DMS153 (cell line): ENCODE measurements around the gene S100A7A.
A peak's percentile ranks its signal among the peaks of the same experiment; 100 is the strongest.

Experiments used
- DNase-seq: peaks from one replicate; lab custom pipeline; 2025; lab: John Stamatoyannopoulos, UW

The S100A7A gene

DNA sequence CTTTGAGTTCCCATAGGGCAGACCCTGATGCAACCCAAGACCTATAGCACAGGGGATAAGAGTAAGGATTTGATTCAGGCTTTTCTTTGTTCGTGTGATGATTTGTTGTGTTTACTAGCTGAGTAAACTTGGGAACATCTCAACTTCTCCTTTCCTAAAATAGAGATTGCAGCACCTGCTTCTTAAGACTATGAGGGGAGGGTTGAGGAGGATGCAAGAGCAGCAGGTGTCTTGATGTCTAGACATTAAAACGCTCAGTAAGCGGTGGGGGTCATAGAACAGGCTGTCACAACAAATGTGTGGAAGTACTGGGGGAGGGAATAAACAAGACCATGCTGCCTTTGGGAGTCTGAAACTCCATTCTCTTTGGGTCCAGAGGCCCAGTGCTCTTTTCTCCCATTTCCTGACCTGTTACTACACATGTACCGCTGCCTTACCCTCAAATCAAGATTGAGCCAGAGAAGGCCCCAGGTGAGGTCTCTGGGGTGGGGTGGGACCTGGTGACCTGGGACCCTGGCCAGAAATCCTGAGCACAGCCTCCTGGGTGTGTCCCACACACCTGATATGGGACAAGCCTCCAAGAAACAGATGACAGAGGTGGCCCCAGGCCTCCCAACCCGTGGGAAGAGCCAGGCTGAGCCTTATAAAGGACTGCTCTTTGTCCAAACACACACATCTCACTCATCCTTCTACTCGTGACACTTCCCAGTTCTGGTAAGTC, at the start of gene S100A7A:
TSS of gene S100A7A (plus strand) at position 671 of the 721 bp plus-strand sequence. CDS start 1,563 bp downstream, outside the sequence.
- DNase-seq = no peak

DNA sequence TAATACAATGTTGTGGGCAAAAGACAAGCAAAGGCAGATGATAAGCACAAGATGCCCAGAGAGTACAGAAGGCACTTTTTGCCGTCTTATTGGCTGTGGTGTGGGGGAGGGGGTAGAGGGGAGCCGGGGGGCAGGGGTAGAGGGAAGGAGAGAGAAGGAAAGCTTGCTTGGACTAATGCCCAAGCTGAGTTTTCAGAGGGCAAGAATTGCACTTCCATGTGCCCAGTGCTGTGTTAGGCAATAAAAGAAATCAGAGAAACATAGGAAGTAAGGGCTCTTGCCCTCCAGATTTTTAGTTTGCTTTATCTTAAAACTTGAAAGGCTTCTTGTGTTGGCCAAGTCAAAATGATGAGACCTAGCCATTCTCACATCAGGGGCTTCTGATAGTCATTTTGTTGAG, 49.2 kb upstream of the S100A7A start:
- no peak for DNase-seq

DNA sequence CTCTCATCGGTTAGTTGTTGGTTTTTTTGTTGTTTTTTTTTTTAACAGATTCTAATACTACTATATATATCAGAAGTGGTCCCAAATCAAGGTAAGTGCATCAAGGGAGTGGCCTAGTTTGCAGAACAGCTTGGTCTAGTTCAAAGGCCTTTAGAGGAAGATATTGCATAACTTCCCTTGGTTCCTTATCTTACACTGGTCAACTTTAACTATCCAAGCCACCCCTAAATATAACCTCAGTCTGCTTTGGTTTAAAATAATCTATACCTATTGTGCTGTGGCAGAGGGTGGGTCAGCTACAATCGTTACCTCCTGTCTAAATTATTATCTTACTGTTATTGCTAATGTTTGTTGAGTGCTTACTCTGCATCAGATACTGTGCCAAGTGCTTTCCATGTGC, 47.8 kb upstream of the S100A7A start:
- no peak for DNase-seq

DNA sequence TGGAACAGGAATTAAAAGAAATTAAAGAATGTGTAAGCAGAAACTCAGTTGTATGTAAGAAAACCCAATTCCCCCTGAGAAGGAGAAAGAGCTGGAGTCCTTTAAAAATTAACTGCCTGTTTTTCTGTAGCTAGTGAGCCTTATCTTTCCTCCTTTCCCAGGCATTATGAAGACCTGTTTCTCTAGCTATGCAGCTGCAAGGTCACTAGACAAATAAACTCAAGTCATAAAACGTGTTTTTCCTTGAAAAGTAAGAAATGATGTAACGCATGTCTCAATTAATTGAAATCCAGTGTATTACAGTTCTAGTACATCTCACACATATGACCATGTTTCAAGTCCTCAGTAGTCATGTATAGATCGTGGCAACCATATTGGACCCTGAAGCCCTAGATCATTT, 46.2 kb upstream of the S100A7A start:
- DNase-seq = no peak

DNA sequence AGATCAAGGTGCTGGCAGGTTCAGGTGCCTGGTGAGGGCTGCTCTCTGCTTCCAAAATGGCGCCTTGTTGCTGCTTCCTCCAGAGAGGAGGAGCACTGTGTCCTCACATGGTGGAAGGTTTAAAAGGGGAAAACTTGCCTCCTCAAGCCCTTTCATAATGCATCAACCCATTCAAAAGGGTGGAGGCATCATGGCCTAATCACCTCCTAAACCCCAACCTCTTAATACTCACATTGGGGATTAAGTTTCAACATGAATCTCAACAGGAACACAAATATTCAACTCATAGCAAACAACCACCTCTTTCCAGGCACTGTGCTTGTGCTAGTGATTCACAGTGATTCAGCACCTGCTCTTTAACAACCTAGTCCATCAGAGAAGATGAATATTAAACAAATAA, 45.1 kb upstream of the S100A7A start:
- DNase-seq = no peak

DNA sequence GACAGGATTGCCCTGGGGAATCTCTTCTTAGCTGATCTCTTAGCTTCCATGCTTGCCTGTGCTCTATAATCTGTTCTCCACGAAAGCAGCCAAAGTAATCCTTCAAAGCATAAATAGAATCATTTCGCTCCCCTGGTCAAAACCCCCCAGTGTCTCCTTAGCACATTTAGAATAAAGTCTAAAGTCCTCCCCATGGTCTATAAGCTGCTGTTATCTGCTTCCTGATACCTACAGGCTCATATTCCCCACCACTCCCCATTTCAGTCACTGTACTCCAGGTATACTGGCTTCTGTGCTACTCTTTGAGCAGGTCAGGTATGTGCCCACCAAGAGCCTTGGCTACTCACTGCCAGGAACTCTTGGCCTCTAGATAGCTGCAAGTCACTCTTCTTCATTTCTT, 43.7 kb upstream of the S100A7A start:
- no peak for DNase-seq

DNA sequence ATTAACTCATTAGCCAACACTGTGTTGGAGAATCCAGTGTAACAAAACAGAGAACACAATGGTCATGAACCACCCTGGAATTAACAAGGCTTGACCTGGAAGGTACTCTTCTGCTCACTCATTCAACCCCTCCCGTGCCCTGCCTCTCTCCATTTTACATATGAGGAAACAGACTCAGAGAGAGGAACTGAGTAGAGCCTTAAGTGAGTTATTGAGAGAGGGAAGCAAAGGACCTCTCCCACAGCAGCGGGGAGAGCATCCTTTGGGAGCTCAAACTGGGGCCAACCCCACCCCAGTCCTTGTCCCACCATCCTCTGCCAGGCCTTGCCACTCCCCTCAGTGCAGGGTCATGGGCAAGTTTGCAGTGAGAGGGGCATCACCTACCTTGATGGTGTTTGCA, 42.2 kb upstream of the S100A7A start:
- no peak for DNase-seq

DNA sequence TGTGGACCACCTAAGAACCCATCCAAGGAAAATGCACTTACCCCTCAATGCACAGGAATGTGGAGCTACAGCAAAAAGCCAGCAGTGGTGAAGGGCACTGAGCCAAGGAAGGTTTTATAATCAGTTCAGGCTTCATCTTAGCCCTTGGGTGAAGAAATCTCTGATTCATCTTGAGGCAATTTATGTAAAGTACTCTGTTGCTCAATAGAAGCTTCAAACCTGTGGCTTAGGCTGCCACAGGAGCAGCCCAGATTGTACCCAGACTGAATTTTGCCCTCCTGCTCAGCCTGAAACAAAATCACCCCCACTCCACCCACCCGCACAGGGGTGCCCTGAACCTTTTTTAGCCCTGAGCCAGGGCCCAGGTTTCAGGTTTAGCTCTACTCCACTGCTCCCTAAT, 40.8 kb upstream of the S100A7A start, which contains the start of gene S100A12:
TSS of gene S100A12 (minus strand) at position 111 of the 400 bp plus-strand sequence. CDS start 1,029 bp downstream, outside the sequence.
- DNase-seq = no peak

DNA sequence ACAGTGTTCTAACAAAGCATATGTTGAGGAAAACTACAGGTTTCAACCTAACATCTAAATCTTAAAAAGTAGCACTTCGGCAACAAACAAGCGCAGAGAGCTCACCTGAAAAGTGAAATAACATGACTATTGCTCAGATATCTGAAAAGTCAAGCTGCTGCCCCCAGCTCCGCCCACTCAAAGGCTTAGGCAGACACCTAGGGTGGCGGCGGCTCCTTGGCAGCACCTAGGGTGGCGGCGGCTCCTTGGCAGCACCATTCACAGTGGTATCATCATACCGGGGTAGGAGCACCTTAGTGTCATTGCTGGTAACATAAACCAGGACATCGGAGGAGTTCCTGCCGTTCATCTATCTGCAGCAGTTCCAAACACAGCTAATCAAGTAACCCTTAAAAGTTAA, 36.7 kb upstream of the S100A7A start:
- no peak for DNase-seq

DNA sequence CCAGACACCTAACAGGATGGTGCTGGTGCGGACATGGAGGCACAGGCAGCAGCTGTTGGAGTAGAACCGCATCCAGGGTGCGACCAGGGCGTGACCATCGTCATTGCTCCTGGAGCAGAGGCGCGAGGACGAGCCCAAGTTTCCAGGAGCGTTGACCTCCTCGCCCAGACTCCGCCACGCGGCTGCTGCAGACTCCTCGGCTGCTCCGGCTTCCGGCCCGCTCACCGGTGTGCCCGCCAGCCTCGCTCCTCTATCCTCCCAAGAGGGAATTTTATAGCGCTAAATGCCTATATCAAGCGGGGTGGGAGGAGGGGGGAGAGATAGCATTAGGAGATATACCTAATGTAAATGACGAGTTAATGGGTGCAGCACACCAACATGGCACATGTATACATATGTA, 35.6 kb upstream of the S100A7A start:
- no peak for DNase-seq

DNA sequence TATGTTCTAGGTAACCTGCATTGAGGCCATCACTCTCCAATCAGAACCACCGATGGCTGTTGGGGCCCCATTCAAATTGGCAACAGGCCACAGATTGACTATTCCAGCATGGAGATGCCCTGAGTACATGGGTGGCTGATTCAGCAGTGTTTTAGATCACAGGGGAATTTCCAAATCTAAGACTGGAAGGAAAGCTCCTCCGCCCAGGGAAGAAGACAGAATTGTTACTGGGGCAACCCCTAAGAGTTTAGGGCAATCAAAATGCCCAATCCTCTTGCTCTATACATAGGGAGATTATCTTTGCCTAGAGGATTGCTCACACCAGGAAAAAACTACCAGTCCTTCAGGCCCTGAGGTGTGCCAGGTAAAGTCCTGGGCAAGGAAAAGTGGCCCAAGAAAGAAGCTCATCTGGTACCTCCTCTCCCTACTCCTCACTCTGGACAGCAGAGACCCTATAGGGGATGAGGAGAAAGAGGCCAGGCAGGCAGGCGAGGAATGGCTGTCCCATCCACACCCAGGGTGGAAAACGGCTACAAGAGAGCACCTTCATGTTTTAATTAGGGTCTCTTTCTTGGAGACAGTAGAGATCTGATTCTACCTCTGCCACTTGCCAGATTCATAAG, 31.3 kb upstream of the S100A7A start:
- DNase-seq = no peak

DNA sequence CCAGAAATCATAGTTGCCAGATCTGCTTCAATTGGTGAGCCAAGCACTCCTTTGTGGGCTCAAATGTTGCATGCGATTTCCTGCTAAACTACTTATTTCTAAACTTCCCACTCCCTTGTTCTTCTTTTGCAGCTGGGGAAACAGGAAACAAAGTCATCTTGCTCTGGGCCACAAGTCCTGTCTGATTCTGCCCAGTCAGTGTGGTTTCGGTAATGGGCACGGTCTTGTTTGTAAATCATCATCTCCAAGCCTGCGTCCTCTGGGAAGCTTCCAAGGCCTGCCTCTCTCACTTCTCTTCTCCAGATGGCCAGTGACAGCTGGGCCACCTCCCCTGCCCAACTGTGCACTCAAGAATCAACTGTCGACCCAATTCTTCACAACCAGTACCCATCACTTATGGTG, 29.8 kb upstream of the S100A7A start:
- no peak for DNase-seq

DNA sequence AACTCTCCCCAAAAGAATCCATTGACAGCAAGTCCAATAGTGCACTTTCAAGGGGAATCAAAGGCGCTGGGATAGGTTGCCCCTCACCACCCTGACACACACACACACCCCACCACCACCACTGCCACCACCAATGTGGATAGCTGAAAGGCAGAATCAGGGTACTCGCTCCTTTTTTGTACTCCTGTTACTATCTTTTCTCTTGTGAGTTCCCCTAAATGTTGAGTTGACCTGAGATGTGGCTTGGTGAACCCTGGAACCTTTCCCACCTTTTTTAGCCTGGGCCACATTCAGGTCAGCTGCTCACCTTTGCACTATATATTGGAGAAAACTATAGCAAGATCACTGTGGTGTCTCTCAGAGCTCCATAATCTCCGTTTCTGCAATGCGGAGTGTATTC, 29.3 kb upstream of the S100A7A start:
- DNase-seq = no peak

DNA sequence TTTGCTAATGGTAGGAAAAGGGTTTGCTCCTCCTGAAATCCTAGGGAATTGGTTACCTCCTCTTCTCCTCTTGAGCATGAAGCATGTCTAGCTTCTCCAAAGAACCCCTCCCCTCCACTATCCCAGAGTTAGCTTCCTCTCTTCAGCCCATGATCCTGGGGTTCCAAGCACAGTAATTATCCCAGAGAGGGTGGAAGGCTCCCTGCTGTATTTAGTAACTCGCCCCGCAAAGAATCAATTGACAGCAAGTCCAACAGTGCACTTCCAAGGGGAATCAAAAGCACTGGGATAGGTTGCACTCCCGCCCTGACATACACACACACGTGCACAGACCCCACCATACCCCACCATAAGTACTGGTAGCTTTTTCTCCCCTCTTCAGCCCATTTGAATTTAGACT, 28.5 kb upstream of the S100A7A start:
- DNase-seq = no peak

DNA sequence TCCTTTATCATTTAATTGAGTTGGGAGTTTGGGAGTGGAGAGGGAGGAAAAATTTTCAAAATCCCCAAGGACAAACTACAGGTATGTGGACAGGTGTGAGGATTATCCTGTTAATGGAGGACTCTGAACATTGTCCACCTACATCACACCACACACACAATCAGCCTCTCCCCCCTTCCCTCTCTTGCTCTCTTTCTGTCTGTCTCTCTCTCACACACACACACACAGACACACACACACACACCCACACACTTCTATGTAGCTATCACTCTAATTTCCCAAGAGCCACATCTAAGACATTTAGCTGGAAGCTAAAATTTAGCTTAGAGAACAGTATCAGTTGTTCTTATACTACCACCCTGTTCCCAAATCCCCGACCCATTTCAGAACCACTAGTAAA, 26.9 kb upstream of the S100A7A start:
- DNase-seq = no peak

DNA sequence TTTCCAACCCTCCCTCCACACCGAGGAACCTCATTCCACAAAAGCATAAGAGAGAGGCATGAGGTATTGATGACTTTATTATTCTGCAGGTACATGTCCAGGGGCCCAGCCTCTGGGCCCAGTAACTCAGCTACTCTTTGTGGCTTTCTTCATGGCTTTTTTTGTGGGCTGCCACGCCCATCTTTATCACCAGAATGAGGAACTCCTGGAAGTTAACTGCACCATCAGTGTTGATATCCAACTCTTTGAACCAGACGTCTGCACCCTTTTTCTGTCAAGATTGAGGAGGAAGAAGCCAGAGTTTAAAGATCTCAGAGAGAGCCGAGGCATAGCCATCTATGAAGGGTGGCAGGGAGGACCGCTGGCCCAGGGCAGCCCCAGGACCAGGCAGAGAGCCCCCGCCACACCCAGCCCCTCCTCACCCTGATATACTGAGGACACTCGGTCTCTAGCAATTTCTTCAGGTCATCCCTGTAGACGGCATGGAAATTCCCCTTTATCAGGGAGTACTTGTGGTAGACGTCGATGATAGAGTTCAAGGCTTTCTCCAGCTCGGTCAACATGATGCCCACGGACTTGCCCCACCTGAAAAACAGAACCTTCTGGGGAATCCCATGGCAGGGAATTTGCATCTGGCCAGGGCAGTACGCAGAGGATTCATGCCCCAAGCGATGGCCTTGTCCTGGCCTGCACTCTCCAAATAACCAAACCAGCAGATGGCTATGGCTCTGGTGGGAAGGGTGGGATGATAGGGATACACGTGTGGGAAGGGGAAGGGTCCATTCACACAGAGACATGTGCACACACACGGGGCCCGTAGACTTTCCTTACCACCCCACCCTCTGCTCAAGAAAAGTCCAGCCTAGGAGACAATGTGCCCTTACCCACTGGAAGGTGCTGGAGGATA, 26.1 kb upstream of the S100A7A start:
- no peak for DNase-seq

DNA sequence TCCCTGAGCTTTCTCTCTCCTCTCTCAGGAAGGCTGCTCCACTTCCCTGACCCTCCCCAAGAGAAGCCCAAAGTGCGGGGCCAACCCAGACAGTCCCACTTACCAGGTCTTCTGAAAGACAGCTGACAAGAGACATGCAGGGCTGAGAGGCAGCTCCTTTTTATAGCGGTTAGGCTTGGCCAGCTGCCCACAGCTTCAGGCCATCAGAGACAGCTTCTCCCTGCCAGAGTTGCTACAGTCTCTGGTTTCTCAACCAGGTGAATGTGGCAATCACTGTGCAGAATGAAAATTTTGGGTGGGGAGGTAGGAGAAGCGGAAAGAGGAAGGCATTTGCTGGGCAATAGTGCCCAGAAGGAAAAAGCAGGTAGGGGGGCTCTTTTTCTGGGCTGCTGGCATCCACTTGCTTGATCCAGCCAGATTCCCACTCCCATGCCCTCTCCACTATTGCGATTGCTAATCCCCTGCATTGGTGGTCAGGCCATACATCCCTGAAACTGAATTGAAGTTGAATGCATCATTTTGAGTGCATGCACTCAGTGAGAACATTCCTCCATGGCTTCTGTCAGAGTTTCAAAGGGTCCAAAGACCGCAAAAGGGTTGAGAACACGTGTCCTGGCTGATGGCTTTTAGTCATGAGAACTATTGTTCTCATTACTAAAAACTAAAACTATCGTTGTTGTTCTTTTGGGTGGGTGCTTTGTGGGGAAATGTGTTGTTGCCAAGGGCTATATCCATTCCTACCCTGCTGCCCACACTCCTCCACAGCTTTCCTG, 25.2 kb upstream of the S100A7A start, which contains the start of gene S100A8:
TSS of gene S100A8 (minus strand) at position 136 of the 773 bp plus-strand sequence. CDS start 538 bp downstream, outside the sequence.
- DNase-seq = peak; percentile 24

DNA sequence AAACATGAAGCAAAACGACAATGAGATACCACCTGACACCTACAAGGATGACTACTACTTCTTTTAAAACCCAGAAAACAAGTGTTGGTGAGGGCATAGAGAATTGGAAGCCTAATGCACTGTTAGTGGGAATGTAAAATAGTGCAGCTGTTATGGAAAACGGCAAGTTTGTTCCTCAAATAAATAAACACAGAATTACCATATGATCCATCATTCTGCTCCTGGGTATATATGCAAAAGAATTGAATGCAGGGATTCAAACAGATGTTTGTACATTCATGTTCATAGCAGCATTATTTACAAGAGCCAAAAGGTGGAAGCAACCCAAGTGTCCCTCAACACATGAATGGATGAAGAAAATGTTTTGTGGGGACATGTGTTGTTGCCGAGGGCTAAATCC, 24.1 kb upstream of the S100A7A start:
- DNase-seq = no peak

DNA sequence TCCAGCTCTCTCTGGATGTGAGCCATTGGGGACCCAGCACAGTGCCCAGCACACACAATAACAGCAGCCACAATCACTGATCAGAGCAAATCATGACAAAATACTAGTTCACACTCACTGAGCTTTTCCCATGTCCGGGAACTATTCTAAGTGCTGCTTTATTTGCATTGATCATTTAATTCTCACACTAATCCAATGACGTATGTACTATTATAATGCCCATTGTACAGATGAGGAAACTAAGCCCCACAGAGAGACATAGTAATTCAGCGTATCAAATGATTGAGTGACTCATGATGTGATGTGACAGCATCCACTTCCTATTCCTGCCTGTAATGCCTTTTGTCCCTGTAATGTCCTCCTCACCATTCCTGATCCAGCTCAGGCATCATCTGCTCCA, 23.5 kb upstream of the S100A7A start:
- DNase-seq = no peak

DNA sequence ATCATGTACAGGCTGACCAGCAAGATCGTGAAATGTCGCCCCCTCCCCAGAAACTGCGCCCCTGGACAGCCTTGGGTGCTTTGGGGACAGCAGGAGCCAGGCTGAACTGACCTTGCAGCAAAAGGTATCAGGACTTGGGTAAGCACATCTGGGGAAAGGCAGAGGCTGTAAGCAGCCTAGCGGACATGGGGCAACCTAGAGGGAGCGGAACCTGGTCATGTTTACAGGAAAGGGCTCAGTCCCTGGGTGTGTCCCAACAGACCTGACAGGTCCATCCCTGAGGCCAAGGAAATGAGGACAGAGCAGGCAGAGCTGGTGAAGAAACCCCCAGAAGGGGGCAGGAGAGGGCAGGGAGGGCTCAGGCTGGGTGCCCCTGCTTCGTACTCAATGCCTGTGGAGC, 22.4 kb upstream of the S100A7A start:
- DNase-seq = no peak

DNA sequence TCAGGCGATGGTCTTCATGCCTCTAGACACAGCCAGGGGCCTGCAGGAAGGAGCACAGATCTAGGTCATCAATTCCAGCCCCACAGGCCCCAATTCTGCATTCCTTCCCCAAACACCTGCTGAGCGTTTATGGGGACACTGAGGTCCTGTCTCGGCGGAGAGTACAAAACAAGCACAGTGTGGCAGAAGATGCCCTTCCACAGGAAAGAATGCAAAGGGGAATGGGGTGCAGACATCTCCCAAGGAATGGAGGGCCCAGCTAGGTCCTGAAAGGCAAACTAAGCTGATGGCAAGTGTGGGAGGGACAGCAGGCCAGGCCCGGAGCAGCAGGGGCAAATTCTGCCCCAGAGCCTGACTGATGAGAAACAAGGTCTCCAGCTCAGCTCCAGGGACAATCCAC, 21.9 kb upstream of the S100A7A start:
- no peak for DNase-seq

DNA sequence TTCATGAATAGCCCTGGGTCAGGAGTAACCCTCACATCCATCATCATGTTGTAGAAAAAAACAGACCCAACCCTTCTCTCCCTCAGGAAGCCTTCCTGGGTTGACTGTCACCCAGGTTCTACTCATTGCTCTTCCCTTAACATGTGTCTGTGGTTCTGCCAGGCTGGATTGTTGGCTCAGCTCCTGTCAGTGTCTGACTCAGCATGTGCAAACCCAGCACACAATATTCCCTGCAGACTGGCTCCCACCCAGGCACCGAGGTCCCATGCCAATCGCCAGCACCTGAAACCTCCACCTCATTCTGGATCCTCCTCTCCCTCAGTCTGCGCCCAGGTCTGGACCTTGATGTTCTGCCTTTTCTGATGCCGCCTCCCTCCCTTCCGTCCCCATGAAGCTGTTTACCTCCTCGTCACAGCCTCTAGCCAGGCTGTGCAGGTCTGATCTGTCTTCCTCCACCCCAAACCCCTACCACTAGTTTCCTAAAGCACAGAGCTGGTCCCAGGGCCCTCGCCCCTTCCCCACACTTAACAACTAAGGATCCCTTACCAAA, 21.1 kb upstream of the S100A7A start:
- no peak for DNase-seq
